ENCODE results near the gene DLG2.

The DLG2 gene

DNA sequence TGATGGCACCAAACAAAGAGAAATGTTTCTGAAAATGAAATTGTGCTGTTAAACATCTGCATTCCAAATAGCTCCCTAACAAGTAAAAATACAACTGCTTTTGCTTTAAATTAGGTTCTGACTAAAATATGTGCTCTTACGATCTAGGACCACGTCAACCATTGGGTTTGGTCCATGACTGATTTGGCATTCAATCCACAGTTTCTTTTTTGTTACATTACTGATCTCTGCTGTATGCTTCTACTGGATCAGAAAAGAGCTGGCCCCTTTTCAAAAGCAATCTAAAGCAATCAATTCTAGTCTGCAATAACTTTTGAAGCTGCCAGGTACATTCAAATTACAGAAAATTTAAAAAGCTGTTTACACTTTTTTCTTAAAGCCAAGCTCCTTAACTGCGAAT, 1293.9 kb downstream of the DLG2 start:
- H3K9me3 ChIP-seq (ENCODE audit: insufficient read depth, low read length) = peaks cover 16% of the 10 kb centered on the region; the same call in 1 of the 2 replicates
- no peaks in the 10 kb centered on the region for H3K4me1 ChIP-seq (ENCODE audit: low read length)
- no peak overlapping the region for H3K4me3 ChIP-seq (ENCODE audit: low read length)
- no peaks in the 10 kb centered on the region for H3K27me3 ChIP-seq (ENCODE audit: low read depth, low read length)
- no peak overlapping the region for H2AFZ ChIP-seq (ENCODE audit: low read depth, low read length)
- no peaks in the 10 kb centered on the region for H4K20me1 ChIP-seq (ENCODE audit: insufficient read depth, low read length)
- H3K4me2 ChIP-seq (ENCODE audit: low read length) = no peak overlapping the region
- H3K36me3 ChIP-seq (replicated peaks; ENCODE audit: low read depth, low read length) = no peaks in the 10 kb centered on the region
- H3K79me2 ChIP-seq (ENCODE audit: low read length) = no peaks in the 10 kb centered on the region
- no peak for TF ChIP-seq EZH2phosphoT487 (IDR thresholded peaks at IDR 0.05; ENCODE audit: low read depth)
- TF ChIP-seq, protein P1, sequence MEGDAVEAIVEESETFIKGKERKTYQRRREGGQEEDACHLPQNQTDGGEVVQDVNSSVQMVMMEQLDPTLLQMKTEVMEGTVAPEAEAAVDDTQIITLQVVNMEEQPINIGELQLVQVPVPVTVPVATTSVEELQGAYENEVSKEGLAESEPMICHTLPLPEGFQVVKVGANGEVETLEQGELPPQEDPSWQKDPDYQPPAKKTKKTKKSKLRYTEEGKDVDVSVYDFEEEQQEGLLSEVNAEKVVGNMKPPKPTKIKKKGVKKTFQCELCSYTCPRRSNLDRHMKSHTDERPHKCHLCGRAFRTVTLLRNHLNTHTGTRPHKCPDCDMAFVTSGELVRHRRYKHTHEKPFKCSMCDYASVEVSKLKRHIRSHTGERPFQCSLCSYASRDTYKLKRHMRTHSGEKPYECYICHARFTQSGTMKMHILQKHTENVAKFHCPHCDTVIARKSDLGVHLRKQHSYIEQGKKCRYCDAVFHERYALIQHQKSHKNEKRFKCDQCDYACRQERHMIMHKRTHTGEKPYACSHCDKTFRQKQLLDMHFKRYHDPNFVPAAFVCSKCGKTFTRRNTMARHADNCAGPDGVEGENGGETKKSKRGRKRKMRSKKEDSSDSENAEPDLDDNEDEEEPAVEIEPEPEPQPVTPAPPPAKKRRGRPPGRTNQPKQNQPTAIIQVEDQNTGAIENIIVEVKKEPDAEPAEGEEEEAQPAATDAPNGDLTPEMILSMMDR (IDR thresholded peaks at IDR 0.05; ENCODE audit: low read depth, low read length) = no peak
- no peak overlapping the region for H3K27ac ChIP-seq (ENCODE audit: low read length)
- no peak overlapping the region for H3K9ac ChIP-seq (ENCODE audit: low read length)

DNA sequence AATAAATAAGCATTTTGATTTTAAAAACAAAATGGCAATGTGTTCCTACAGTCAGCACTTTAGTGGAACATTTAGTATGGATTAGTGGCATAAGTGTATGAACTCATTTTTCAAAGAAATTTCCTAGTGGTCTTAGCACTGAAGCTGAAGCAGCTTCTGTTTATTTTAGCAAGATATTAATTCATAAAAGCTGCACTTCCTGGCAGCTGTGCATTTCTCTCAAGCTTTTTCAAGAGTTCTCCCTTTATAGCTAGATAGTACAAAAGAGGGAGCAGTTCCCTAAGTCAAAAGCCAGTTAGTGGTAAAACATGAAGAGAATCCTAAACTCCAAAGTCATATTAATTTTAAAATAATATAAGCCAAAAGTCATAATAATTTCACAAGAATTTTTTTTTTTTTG, 1304.9 kb downstream of the DLG2 start:
- no peaks in the 10 kb centered on the region for H3K9me3 ChIP-seq (ENCODE audit: insufficient read depth, low read length)
- H3K4me3 ChIP-seq (ENCODE audit: low read length) = no peak overlapping the region
- no peaks in the 10 kb centered on the region for H3K36me3 ChIP-seq (replicated peaks; ENCODE audit: low read depth, low read length)
- H2AFZ ChIP-seq (ENCODE audit: low read depth, low read length) = no peak overlapping the region
- no peaks in the 10 kb centered on the region for H3K79me2 ChIP-seq (ENCODE audit: low read length)
- H3K9ac ChIP-seq (ENCODE audit: low read length) = no peak overlapping the region
- no peak overlapping the region for H3K27ac ChIP-seq (ENCODE audit: low read length)
- no peak overlapping the region for H3K4me2 ChIP-seq (ENCODE audit: low read length)
- no peaks in the 10 kb centered on the region for H3K4me1 ChIP-seq (ENCODE audit: low read length)
- H3K27me3 ChIP-seq (ENCODE audit: low read depth, low read length) = no peaks in the 10 kb centered on the region
- no peak for TF ChIP-seq EZH2phosphoT487 (IDR thresholded peaks at IDR 0.05; ENCODE audit: low read depth)
- TF ChIP-seq, protein P1 (IDR thresholded peaks at IDR 0.05; ENCODE audit: low read depth, low read length) = no peak
- H4K20me1 ChIP-seq (ENCODE audit: insufficient read depth, low read length) = no peaks in the 10 kb centered on the region

- Histone ChIP-seq H3K36me3 (replicated peaks; ENCODE audit: low read depth, low read length) (no peaks in the 10 kb centered on the region), H3K9me3 (ENCODE audit: insufficient read depth, low read length) (no peaks in the 10 kb centered on the region), H2AFZ (ENCODE audit: low read depth, low read length) (no peak overlapping the region), H4K20me1 (ENCODE audit: insufficient read depth, low read length) (no peaks in the 10 kb centered on the region), H3K4me1 (ENCODE audit: low read length) (no peaks in the 10 kb centered on the region), H3K27ac (ENCODE audit: low read length) (no peak overlapping the region), H3K27me3 (ENCODE audit: low read depth, low read length) (no peaks in the 10 kb centered on the region), H3K79me2 (ENCODE audit: low read length) (no peaks in the 10 kb centered on the region), H3K9ac (ENCODE audit: low read length) (no peak overlapping the region), H3K4me3 (ENCODE audit: low read length) (no peak overlapping the region), H3K4me2 (ENCODE audit: low read length) (no peak overlapping the region)
- no peak for TF ChIP-seq EZH2phosphoT487 (IDR thresholded peaks at IDR 0.05; ENCODE audit: low read depth)
- TF ChIP-seq, protein P1 (IDR thresholded peaks at IDR 0.05; ENCODE audit: low read depth, low read length) = no peak
Measured at GRCh38 chr11:84319863-84320262, 1307.3 kb downstream of the DLG2 start.

DNA sequence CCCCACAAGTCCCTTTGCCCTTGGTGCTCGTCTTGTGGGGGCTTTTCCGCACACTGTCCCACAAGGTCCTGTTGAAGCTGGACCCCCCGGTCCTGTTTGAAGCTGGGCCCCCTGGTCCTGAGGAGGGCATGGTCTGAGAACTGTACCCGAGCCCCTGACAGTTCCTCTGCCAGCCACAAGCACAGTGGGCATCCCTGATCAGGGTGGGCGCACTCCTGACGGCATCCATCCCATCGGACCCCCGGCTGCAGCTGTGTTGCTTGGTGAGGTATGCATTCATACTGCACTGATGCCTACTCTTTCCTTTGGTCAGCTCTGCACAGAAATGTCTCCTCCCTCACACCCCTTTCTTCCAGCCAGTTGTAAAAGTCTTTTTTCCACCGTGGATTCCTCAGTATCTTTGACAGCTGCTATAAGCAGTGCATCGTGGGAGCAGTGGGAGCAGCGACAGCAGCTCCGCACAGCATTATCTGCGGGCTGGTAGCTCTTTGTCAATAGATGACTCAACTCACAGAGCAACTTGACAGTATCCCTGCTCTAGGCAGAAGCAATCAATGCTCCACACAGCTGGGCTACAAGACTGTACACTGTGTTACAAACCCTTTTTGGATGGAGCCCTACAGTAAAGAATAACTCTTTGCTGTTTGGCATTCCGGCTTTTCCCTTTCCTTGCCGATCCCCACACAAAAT, 1310.1 kb downstream of the DLG2 start:
- H3K27ac ChIP-seq (ENCODE audit: low read length) = no peak overlapping the region
- no peak overlapping the region for H2AFZ ChIP-seq (ENCODE audit: low read depth, low read length)
- H3K79me2 ChIP-seq (ENCODE audit: low read length) = no peaks in the 10 kb centered on the region
- H3K4me1 ChIP-seq (ENCODE audit: low read length) = no peaks in the 10 kb centered on the region
- no peaks in the 10 kb centered on the region for H3K9me3 ChIP-seq (ENCODE audit: insufficient read depth, low read length)
- TF ChIP-seq, protein P1 (IDR thresholded peaks at IDR 0.05; ENCODE audit: low read depth, low read length) = no peak
- no peak for TF ChIP-seq EZH2phosphoT487 (IDR thresholded peaks at IDR 0.05; ENCODE audit: low read depth)
- no peak overlapping the region for H3K4me2 ChIP-seq (ENCODE audit: low read length)
- no peak overlapping the region for H3K4me3 ChIP-seq (ENCODE audit: low read length)
- no peaks in the 10 kb centered on the region for H4K20me1 ChIP-seq (ENCODE audit: insufficient read depth, low read length)
- no peak overlapping the region for H3K9ac ChIP-seq (ENCODE audit: low read length)
- no peaks in the 10 kb centered on the region for H3K36me3 ChIP-seq (replicated peaks; ENCODE audit: low read depth, low read length)
- no peaks in the 10 kb centered on the region for H3K27me3 ChIP-seq (ENCODE audit: low read depth, low read length)
